ENCODE data around the gene ERBIN. TPM values are rescaled to one million over a fixed set of nuclear protein-coding genes. Genes with fewer than 3 reads are reported as not detected.
"Not testable (repeated sequence)": the region's sequence is repeated elsewhere in the genome, so short reads cannot be mapped to it uniquely, and the experiment has no call there.

Gene ERBIN
- total RNA-seq, 1 experiment from 2014 or later, result 98.4 TPM

GRCh38 chr5:66041627-66042026 lies 115.3 kb downstream of the ERBIN start:
- TF ChIP-seq, protein P1, sequence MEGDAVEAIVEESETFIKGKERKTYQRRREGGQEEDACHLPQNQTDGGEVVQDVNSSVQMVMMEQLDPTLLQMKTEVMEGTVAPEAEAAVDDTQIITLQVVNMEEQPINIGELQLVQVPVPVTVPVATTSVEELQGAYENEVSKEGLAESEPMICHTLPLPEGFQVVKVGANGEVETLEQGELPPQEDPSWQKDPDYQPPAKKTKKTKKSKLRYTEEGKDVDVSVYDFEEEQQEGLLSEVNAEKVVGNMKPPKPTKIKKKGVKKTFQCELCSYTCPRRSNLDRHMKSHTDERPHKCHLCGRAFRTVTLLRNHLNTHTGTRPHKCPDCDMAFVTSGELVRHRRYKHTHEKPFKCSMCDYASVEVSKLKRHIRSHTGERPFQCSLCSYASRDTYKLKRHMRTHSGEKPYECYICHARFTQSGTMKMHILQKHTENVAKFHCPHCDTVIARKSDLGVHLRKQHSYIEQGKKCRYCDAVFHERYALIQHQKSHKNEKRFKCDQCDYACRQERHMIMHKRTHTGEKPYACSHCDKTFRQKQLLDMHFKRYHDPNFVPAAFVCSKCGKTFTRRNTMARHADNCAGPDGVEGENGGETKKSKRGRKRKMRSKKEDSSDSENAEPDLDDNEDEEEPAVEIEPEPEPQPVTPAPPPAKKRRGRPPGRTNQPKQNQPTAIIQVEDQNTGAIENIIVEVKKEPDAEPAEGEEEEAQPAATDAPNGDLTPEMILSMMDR (IDR thresholded peaks at IDR 0.05; ENCODE audit: unreplicated experiment), result no peak
- no TSS peak for BruUV-seq (replicated peaks)
- CTCF ChIA-PET, result no interaction called here
- no peak for DNase-seq
- peaks cover 24% of the 10 kb centered on the region for H3K36me3 Mint-ChIP-seq (ENCODE audit: insufficient read depth, unreplicated experiment)
- H3K4me1 Mint-ChIP-seq (ENCODE audit: low read depth, unreplicated experiment), result peaks cover 20% of the 10 kb centered on the region
- no peaks in the 10 kb centered on the region for H3K27me3 Mint-ChIP-seq (ENCODE audit: unreplicated experiment)
- no peaks in the 10 kb centered on the region for H3K9me3 Mint-ChIP-seq (ENCODE audit: low read depth, unreplicated experiment)
- H3K4me3 Mint-ChIP-seq (ENCODE audit: low read depth, unreplicated experiment), result no peak overlapping the region
- intact Hi-C loops (cut with micrococcal nuclease; ENCODE audit: unreplicated experiment), result no loop called here
- H3K27ac Mint-ChIP-seq (ENCODE audit: unreplicated experiment), result peak overlapping the region; percentile 24

DNA sequence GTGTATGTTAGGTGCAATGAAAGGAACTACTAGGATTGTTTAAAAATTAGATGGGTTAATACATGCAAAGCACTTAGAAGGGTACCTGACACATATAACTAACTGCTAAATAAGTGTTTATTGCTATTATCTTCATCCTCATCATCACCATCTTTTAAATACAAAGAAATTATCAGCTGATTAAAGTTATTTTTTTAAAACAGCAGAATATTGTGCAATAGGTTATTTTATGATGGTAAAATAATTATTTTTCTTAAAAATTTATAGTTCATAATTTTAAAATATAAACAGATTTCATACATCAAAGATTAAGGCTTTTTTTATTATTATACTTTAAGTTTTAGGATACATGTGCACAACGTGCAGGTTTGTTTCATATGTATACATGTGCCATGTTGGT lies 130.9 kb downstream of the ERBIN start:
- Mint-ChIP-seq H3K27me3 (ENCODE audit: unreplicated experiment) (no peaks in the 10 kb centered on the region), H3K4me3 (ENCODE audit: low read depth, unreplicated experiment) (no peak overlapping the region), H3K4me1 (ENCODE audit: low read depth, unreplicated experiment) (no peaks in the 10 kb centered on the region), H3K36me3 (ENCODE audit: insufficient read depth, unreplicated experiment) (peaks cover 20% of the 10 kb centered on the region), H3K9me3 (ENCODE audit: low read depth, unreplicated experiment) (peaks cover 12% of the 10 kb centered on the region), H3K27ac (ENCODE audit: unreplicated experiment) (no peak overlapping the region)
- CTCF ChIA-PET, result no interaction called here
- BruUV-seq (replicated peaks), result no TSS peak
- intact Hi-C loops (cut with micrococcal nuclease; ENCODE audit: unreplicated experiment), result no loop called here
- DNase-seq, result no peak
- TF ChIP-seq, protein P1 (IDR thresholded peaks at IDR 0.05; ENCODE audit: unreplicated experiment), result no peak

GRCh38 chr5:66061320-66061719 lies 134.9 kb downstream of the ERBIN start:
- intact Hi-C loops (cut with micrococcal nuclease; ENCODE audit: unreplicated experiment); H3K4me3 Mint-ChIP-seq (ENCODE audit: low read depth, unreplicated experiment); H3K27ac Mint-ChIP-seq (ENCODE audit: unreplicated experiment); DNase-seq; CTCF ChIA-PET; BruUV-seq (replicated peaks); H3K27me3 Mint-ChIP-seq (ENCODE audit: unreplicated experiment): not testable (repeated sequence)
- Mint-ChIP-seq H3K9me3 (ENCODE audit: low read depth, unreplicated experiment) (peaks cover 14% of the 10 kb centered on the region), H3K36me3 (ENCODE audit: insufficient read depth, unreplicated experiment) (peaks cover 12% of the 10 kb centered on the region), H3K4me1 (ENCODE audit: low read depth, unreplicated experiment) (peaks cover 15% of the 10 kb centered on the region)

GRCh38 chr5:66063061-66063460 lies 136.7 kb downstream of the ERBIN start:
- Mint-ChIP-seq H3K4me1 (ENCODE audit: low read depth, unreplicated experiment) (peaks cover 15% of the 10 kb centered on the region), H3K9me3 (ENCODE audit: low read depth, unreplicated experiment) (peaks cover 14% of the 10 kb centered on the region), H3K36me3 (ENCODE audit: insufficient read depth, unreplicated experiment) (peaks cover 24% of the 10 kb centered on the region)
- BruUV-seq (replicated peaks); H3K27ac Mint-ChIP-seq (ENCODE audit: unreplicated experiment); DNase-seq; H3K27me3 Mint-ChIP-seq (ENCODE audit: unreplicated experiment); intact Hi-C loops (cut with micrococcal nuclease; ENCODE audit: unreplicated experiment); CTCF ChIA-PET; H3K4me3 Mint-ChIP-seq (ENCODE audit: low read depth, unreplicated experiment): not testable (repeated sequence)

DNA sequence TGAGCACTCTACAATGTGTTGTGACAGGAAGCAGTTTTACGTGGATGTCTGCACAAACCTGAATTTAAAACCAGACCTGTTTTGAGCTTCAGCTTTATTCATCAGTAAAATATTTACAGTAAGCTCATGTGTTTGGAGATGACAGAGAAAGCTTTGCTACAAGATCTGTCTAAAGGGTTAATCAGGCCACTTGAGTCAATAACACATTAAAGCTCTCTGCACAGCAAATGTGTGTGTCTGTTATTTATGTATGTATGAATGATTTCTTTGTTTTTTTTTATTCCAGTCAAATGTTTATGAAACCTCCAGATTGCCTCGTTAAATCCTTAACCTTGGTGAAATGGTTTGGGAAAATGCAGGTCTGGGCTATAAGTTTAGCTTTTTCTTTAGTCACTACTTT lies 140.5 kb downstream of the ERBIN start:
- Mint-ChIP-seq H3K4me1 (ENCODE audit: low read depth, unreplicated experiment) (peaks cover 15% of the 10 kb centered on the region), H3K4me3 (ENCODE audit: low read depth, unreplicated experiment) (no peak overlapping the region), H3K27ac (ENCODE audit: unreplicated experiment) (no peak overlapping the region), H3K9me3 (ENCODE audit: low read depth, unreplicated experiment) (peaks cover 5% of the 10 kb centered on the region), H3K27me3 (ENCODE audit: unreplicated experiment) (no peaks in the 10 kb centered on the region), H3K36me3 (ENCODE audit: insufficient read depth, unreplicated experiment) (peaks cover 33% of the 10 kb centered on the region)
- TF ChIP-seq, protein P1 (IDR thresholded peaks at IDR 0.05; ENCODE audit: unreplicated experiment), result no peak
- BruUV-seq (replicated peaks), result no TSS peak
- DNase-seq, result no peak
- CTCF ChIA-PET, result no interaction called here
- intact Hi-C loops (cut with micrococcal nuclease; ENCODE audit: unreplicated experiment), result no loop called here
